Stimulated activated CD8-positive, alpha-beta memory T cell treated with anti-CD3 and anti-CD28 coated beads, Interleukin-7, amount 100 ng/mL, for 4 hours (primary cell): ENCODE measurements around the gene FBXO39.
A peak's percentile ranks its signal among the peaks of the same experiment; 100 is the strongest.
"Not testable (repeated sequence)": the region's sequence is repeated elsewhere in the genome, so short reads cannot be mapped to it uniquely, and the experiment has no call there.

Experiments used
- DNase-seq, 2 donors: peaks; one replicate each; pipeline ENCODE4 v3.0.0-alpha.2; 2020; ENCODE audit warnings: low read depth in 2 of 2

FBXO39 gene

GRCh38 chr17:6793748-6794493 is 17.9 kb downstream of the FBXO39 start:
- DNase-seq: no peak

GRCh38 chr17:6796017-6796886 is 20.2 kb downstream of the FBXO39 start:
- DNase-seq: no peak

GRCh38 chr17:6796887-6797490 is 21.0 kb downstream of the FBXO39 start:
- no peak for DNase-seq

- DNase-seq: no peak
These were observed 21.8 kb downstream of the FBXO39 start for GRCh38 chr17:6797718-6798351.

- no peak for DNase-seq
These were observed 23.7 kb downstream of the FBXO39 start for GRCh38 chr17:6799738-6800137.

GRCh38 chr17:6800422-6801027 is 24.5 kb downstream of the FBXO39 start:
- DNase-seq: no peak

GRCh38 chr17:6811510-6811909 is 35.5 kb downstream of the FBXO39 start:
- DNase-seq: no peak

GRCh38 chr17:6812295-6812694 is 36.3 kb downstream of the FBXO39 start:
- no peak for DNase-seq

- DNase-seq: no peak
These were observed 39.8 kb downstream of the FBXO39 start for GRCh38 chr17:6815775-6816174.

GRCh38 chr17:6816368-6816767 is 40.4 kb downstream of the FBXO39 start:
- DNase-seq: not testable (repeated sequence)

GRCh38 chr17:6818938-6819337 is 42.9 kb downstream of the FBXO39 start:
- DNase-seq: no peak

- DNase-seq: no peak
These were observed 47.0 kb downstream of the FBXO39 start for GRCh38 chr17:6823011-6823442.

GRCh38 chr17:6830383-6830986 is 54.5 kb downstream of the FBXO39 start:
- DNase-seq: no peak

GRCh38 chr17:6831661-6832263 is 55.7 kb downstream of the FBXO39 start, which contains the start of gene TEKT1:
Gene TEKT1, minus strand, starts transcription at chr17:6831729. Its CDS starts 1,353 bp downstream, at chr17:6830376.
- DNase-seq: peak; percentile 46 to 56
